ENCODE data around the gene CDK8.

Gene CDK8

GRCh38 chr13:26406791-26407190, 152.9 kb downstream of the CDK8 start:
- no peak for TF ChIP-seq CTCF (IDR thresholded peaks at IDR 0.05)

- no peak for TF ChIP-seq CTCF (IDR thresholded peaks at IDR 0.05)
These were observed 157.3 kb downstream of the CDK8 start for GRCh38 chr13:26411206-26411605.

GRCh38 chr13:26412263-26412662, 158.3 kb downstream of the CDK8 start:
- no peak for TF ChIP-seq CTCF (IDR thresholded peaks at IDR 0.05)

- TF ChIP-seq CTCF (IDR thresholded peaks at IDR 0.05): no peak
These were observed 159.2 kb downstream of the CDK8 start for GRCh38 chr13:26412936-26413716.

- no peak for TF ChIP-seq CTCF (IDR thresholded peaks at IDR 0.05)
These were observed 166.5 kb downstream of the CDK8 start for GRCh38 chr13:26420282-26420960.

GRCh38 chr13:26422036-26422435, 168.1 kb downstream of the CDK8 start:
- TF ChIP-seq CTCF (IDR thresholded peaks at IDR 0.05): no peak

- no peak for TF ChIP-seq CTCF (IDR thresholded peaks at IDR 0.05)
These were observed 169.7 kb downstream of the CDK8 start for GRCh38 chr13:26423629-26424028.
